Activated CD4-positive, alpha-beta T cell treated with anti-CD3 and anti-CD28 coated beads, Interleukin-2, amount 10 ng/mL, durations not matched to agents 24 days and 14 days (primary cell): Measurements from ENCODE around the gene DPYSL4. TPM values are rescaled to one million over a fixed set of nuclear protein-coding genes. Genes with fewer than 3 reads are reported as not detected.
"Not testable (repeated sequence)": the region's sequence is repeated elsewhere in the genome, so short reads cannot be mapped to it uniquely, and the experiment has no call there.

ENCODE experiments used
- DNase-seq: peaks from one replicate; pipeline ENCODE4 v3.0.0; 2022
- H3K27ac Mint-ChIP-seq: one replicate; pipeline ENCODE4 v1.8.0; 2022; ENCODE audit warnings: mild to moderate bottlenecking, mixed read lengths
- H3K27me3 Mint-ChIP-seq: one replicate; pipeline ENCODE4 v1.8.0; 2022; ENCODE audit warnings: mixed read lengths
- H3K36me3 Mint-ChIP-seq: one replicate; pipeline ENCODE4 v1.8.0; 2022; ENCODE audit warnings: low read depth, mild to moderate bottlenecking, mixed read lengths
- H3K4me1 Mint-ChIP-seq: one replicate; pipeline ENCODE4 v1.8.0; 2021; ENCODE audit warnings: mixed read lengths
- H3K4me3 Mint-ChIP-seq: one replicate; pipeline ENCODE4 v1.8.0; 2022; ENCODE audit warnings: mild to moderate bottlenecking, moderate library complexity, mixed read lengths
- H3K9me3 Mint-ChIP-seq: one replicate; pipeline ENCODE4 v1.8.0; 2021; ENCODE audit warnings: mixed read lengths
- intact Hi-C: fragments of 100-400 bp; cut with micrococcal nuclease; formaldehyde crosslinking; loops from one replicate; pipeline ENCODE4 v1.15.1; 2023
- total RNA-seq: library from RNA; stranded (reverse); gene quantifications from 2 replicates; pipeline ENCODE4 v1.2.3, GENCODE V29; 2022

The DPYSL4 gene
- total RNA-seq, 1 donor from 2014 or later, result 32.5 TPM

- H3K4me3 Mint-ChIP-seq, result no peak overlapping the region
- H3K27me3 Mint-ChIP-seq, result no peaks in the 10 kb centered on the region
- no peaks in the 10 kb centered on the region for H3K9me3 Mint-ChIP-seq
- intact Hi-C loops, result no loop called here
- DNase-seq, result no peak
- no peaks in the 10 kb centered on the region for H3K36me3 Mint-ChIP-seq
- no peak overlapping the region for H3K27ac Mint-ChIP-seq
- peaks cover 15% of the 10 kb centered on the region for H3K4me1 Mint-ChIP-seq
These were observed 31.8 kb upstream of the DPYSL4 start for GRCh38 chr10:132154931-132155330.

GRCh38 chr10:132155723-132156381 is 30.9 kb upstream of the DPYSL4 start:
- H3K27ac Mint-ChIP-seq, result no peak overlapping the region
- peaks cover 15% of the 10 kb centered on the region for H3K4me1 Mint-ChIP-seq
- no peak for DNase-seq
- no peak overlapping the region for H3K4me3 Mint-ChIP-seq
- no peaks in the 10 kb centered on the region for H3K9me3 Mint-ChIP-seq
- no peaks in the 10 kb centered on the region for H3K36me3 Mint-ChIP-seq
- no peaks in the 10 kb centered on the region for H3K27me3 Mint-ChIP-seq
- intact Hi-C loops, result no loop called here

GRCh38 chr10:132156382-132156781 is 30.4 kb upstream of the DPYSL4 start:
- Mint-ChIP-seq H3K36me3 (no peaks in the 10 kb centered on the region), H3K4me3 (no peak overlapping the region), H3K27ac (peak overlapping the region; percentile 30), H3K27me3 (no peaks in the 10 kb centered on the region), H3K4me1 (peaks cover 15% of the 10 kb centered on the region), H3K9me3 (no peaks in the 10 kb centered on the region)
- intact Hi-C loops, result no loop called here
- no peak for DNase-seq

- Mint-ChIP-seq H3K27ac (no peak overlapping the region), H3K36me3 (no peaks in the 10 kb centered on the region), H3K4me3 (no peak overlapping the region), H3K4me1 (peaks cover 19% of the 10 kb centered on the region), H3K9me3 (no peaks in the 10 kb centered on the region), H3K27me3 (no peaks in the 10 kb centered on the region)
- intact Hi-C loops, result no loop called here
- DNase-seq, result no peak
These were observed 29.6 kb upstream of the DPYSL4 start for GRCh38 chr10:132157101-132157500.

GRCh38 chr10:132158122-132158741 is 28.5 kb upstream of the DPYSL4 start:
- no peak overlapping the region for H3K4me3 Mint-ChIP-seq
- H3K4me1 Mint-ChIP-seq, result peaks cover 28% of the 10 kb centered on the region
- H3K27me3 Mint-ChIP-seq, result no peaks in the 10 kb centered on the region
- peak overlapping the region; percentile 74 for H3K27ac Mint-ChIP-seq
- intact Hi-C loops, result loop anchor here (1.0 to 2.0 kb wide), 3 partner anchors 150 to 379 kb away; partner anchors contain the start of gene INPP5A
- DNase-seq, result peak; percentile 89
- H3K36me3 Mint-ChIP-seq, result no peaks in the 10 kb centered on the region
- no peaks in the 10 kb centered on the region for H3K9me3 Mint-ChIP-seq

GRCh38 chr10:132158823-132159222 is 27.9 kb upstream of the DPYSL4 start:
- H3K4me3 Mint-ChIP-seq, result peak overlapping the region; percentile 57
- H3K9me3 Mint-ChIP-seq, result no peaks in the 10 kb centered on the region
- H3K36me3 Mint-ChIP-seq, result no peaks in the 10 kb centered on the region
- H3K27me3 Mint-ChIP-seq, result no peaks in the 10 kb centered on the region
- peak overlapping the region; percentile 92 for H3K27ac Mint-ChIP-seq
- H3K4me1 Mint-ChIP-seq, result peaks cover 33% of the 10 kb centered on the region
- DNase-seq, result peak; percentile 87
- intact Hi-C loops, result loop anchor here (1.0 to 2.0 kb wide), 4 partner anchors 149 to 378 kb away; partner anchors contain the start of gene INPP5A

- not testable (repeated sequence) for H3K36me3 Mint-ChIP-seq, H3K9me3 Mint-ChIP-seq, H3K27me3 Mint-ChIP-seq
- peak; percentile 91 for DNase-seq
- H3K4me3 Mint-ChIP-seq, result peak overlapping the region; percentile 57
- peak overlapping the region; percentile 92 for H3K27ac Mint-ChIP-seq
- intact Hi-C loops, result loop anchor here (1.0 to 2.0 kb wide), 2 partner anchors 288 to 377 kb away; partner anchors contain the start of gene INPP5A
- peaks cover 36% of the 10 kb centered on the region for H3K4me1 Mint-ChIP-seq
These were observed 27.2 kb upstream of the DPYSL4 start for GRCh38 chr10:132159302-132160230.

- H3K27ac Mint-ChIP-seq, H3K4me3 Mint-ChIP-seq, H3K27me3 Mint-ChIP-seq, H3K9me3 Mint-ChIP-seq, DNase-seq, H3K36me3 Mint-ChIP-seq, intact Hi-C loops: not testable (repeated sequence)
- peaks cover 37% of the 10 kb centered on the region for H3K4me1 Mint-ChIP-seq
These were observed 26.5 kb upstream of the DPYSL4 start for GRCh38 chr10:132160231-132160630.

- peaks cover 37% of the 10 kb centered on the region for H3K4me1 Mint-ChIP-seq
- H3K27me3 Mint-ChIP-seq, H3K36me3 Mint-ChIP-seq, intact Hi-C loops, H3K9me3 Mint-ChIP-seq: not testable (repeated sequence)
- DNase-seq, result peak; percentile 79
- peak overlapping the region; percentile 85 for H3K27ac Mint-ChIP-seq
- peak overlapping the region; percentile 59 for H3K4me3 Mint-ChIP-seq
These were observed 25.7 kb upstream of the DPYSL4 start for GRCh38 chr10:132160834-132161622.

- H3K27ac Mint-ChIP-seq, result peak overlapping the region; percentile 99
- peak; percentile 89 for DNase-seq
- no peaks in the 10 kb centered on the region for H3K9me3 Mint-ChIP-seq
- peak overlapping the region; percentile 83 for H3K4me3 Mint-ChIP-seq
- intact Hi-C loops, result loop anchor here (1.0 kb wide), 1 partner anchor 23 kb away; no protein-coding TSS in a partner anchor
- no peaks in the 10 kb centered on the region for H3K36me3 Mint-ChIP-seq
- H3K27me3 Mint-ChIP-seq, result no peaks in the 10 kb centered on the region
- H3K4me1 Mint-ChIP-seq, result peaks cover 41% of the 10 kb centered on the region
These were observed 24.7 kb upstream of the DPYSL4 start for GRCh38 chr10:132162021-132162531.

GRCh38 chr10:132162590-132163277 is 24.0 kb upstream of the DPYSL4 start:
- intact Hi-C loops, result loop anchor here (1.0 kb wide), 1 partner anchor 23 kb away; no protein-coding TSS in a partner anchor
- Mint-ChIP-seq H3K27ac (peak overlapping the region; percentile 99), H3K4me1 (peaks cover 39% of the 10 kb centered on the region), H3K36me3 (no peaks in the 10 kb centered on the region), H3K4me3 (peak overlapping the region; percentile 83), H3K27me3 (no peaks in the 10 kb centered on the region), H3K9me3 (no peaks in the 10 kb centered on the region)
- no peak for DNase-seq

GRCh38 chr10:132163278-132163765 is 23.4 kb upstream of the DPYSL4 start:
- H3K27ac Mint-ChIP-seq, result peak overlapping the region; percentile 53

More at GRCh38 chr10:132163278-132163765, 23.4 kb upstream of the DPYSL4 start:
- no peak overlapping the region for H3K4me3 Mint-ChIP-seq
- no peaks in the 10 kb centered on the region for H3K27me3 Mint-ChIP-seq
- H3K9me3 Mint-ChIP-seq, result no peaks in the 10 kb centered on the region
- peak; percentile 90 for DNase-seq
- intact Hi-C loops, result no loop called here
- no peaks in the 10 kb centered on the region for H3K36me3 Mint-ChIP-seq
- H3K4me1 Mint-ChIP-seq, result peaks cover 35% of the 10 kb centered on the region
